SU-DHL-6 (cell line): ENCODE data around the gene HACE1.

Source experiments
- CTCF ChIP-seq: fragments of 200-600 bp; sonication (generic); IDR thresholded peaks from one replicate; pipeline ENCODE4 v1.5.1; 2017; ENCODE audit warnings: antibody characterized with exemption, mild to moderate bottlenecking, low read length, moderate library complexity; ENCODE audit not compliant: insufficient read depth, poor library complexity, severe bottlenecking
- EZH2phosphoT487 ChIP-seq: fragments of 200-600 bp; sonication (generic), shearing (Covaris generic); conservative IDR thresholded peaks from 2 replicates; pipeline ENCODE4 v1.6.1; 2018; ENCODE audit warnings: mild to moderate bottlenecking, antibody characterized with exemption, low read length, moderate library complexity, mixed read lengths

DNA sequence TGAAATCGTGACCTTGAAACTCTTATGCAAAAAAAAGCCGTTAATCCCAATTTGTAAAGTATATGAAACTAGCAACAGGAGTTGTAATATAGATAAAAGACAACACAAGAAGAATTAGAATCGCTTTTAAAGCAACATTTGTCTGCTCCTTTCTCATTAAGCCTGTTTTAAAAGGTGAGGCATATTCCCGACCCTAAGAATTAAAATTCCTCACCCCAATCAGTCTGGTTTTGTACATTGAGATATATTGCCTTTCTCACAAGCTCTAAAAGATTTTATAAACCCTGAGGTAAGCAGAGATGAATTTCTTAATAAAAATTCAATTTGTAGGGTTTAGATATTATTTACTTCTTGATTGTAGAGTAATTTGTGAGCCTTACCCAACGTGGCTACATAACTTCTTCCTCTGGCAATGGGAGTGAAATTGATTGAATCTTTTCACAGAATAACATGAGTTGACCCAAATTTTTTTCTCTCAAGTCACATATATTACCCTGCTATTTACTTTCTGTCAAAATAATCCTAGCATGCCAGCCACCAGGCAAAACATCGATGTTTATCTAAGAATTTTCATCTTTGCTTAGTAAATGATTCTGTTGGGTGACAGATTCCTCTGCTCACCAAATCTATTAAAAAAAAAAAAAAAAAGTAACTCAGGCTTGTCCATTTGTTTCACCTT is 173.7 kb downstream of the HACE1 start:
- TF ChIP-seq CTCF: no peak
- no peak for TF ChIP-seq EZH2phosphoT487
